ENCODE data around the gene CST6.
"Not testable (repeated sequence)": the region's sequence is repeated elsewhere in the genome, so short reads cannot be mapped to it uniquely, and the experiment has no call there.

The CST6 gene

GRCh38 chr11:66007201-66007634, 4.6 kb upstream of the CST6 start:
- TF ChIP-seq POU6F1 (CRISPR knock-in tag; IDR thresholded peaks at IDR 0.05; ENCODE audit: borderline replicate concordance, low read depth) (no peak), CREB5 (CRISPR knock-in tag; IDR thresholded peaks at IDR 0.05; ENCODE audit: low read depth) (no peak), RARB (CRISPR knock-in tag; IDR thresholded peaks at IDR 0.05) (no peak), CSDC2 (CRISPR knock-in tag; IDR thresholded peaks at IDR 0.05) (no peak), TOX (CRISPR knock-in tag; IDR thresholded peaks at IDR 0.05; ENCODE audit: borderline replicate concordance) (no peak), PATZ1 (CRISPR knock-in tag; IDR thresholded peaks at IDR 0.05; ENCODE audit: borderline replicate concordance) (no peak), BACH2 (CRISPR knock-in tag; IDR thresholded peaks at IDR 0.05; ENCODE audit: borderline replicate concordance) (no peak), ZNF8 (CRISPR knock-in tag; IDR thresholded peaks at IDR 0.05) (no peak)
- ATAC-seq = no peak; the same call in 2 of the 3 replicates

GRCh38 chr11:66008095-66008467, 3.7 kb upstream of the CST6 start:
- TF ChIP-seq POU6F1 (CRISPR knock-in tag; IDR thresholded peaks at IDR 0.05; ENCODE audit: borderline replicate concordance, low read depth) = no peak
- ATAC-seq = no peak

GRCh38 chr11:66008468-66009101, 3.2 kb upstream of the CST6 start:
- peak; percentile 6 for ATAC-seq
- TF ChIP-seq CREB5 (CRISPR knock-in tag; IDR thresholded peaks at IDR 0.05; ENCODE audit: low read depth) (no peak), CSDC2 (CRISPR knock-in tag; IDR thresholded peaks at IDR 0.05) (no peak), TSHZ2 (CRISPR knock-in tag; IDR thresholded peaks at IDR 0.05) (no peak)

GRCh38 chr11:66010036-66010435, 1.8 kb upstream of the CST6 start:
- not testable (repeated sequence) for ATAC-seq

GRCh38 chr11:66011239-66011784, 496 bp upstream of the CST6 start:
- ATAC-seq = peak; percentile 9; the same call in 2 of the 3 replicates
- TF ChIP-seq ISL1 (CRISPR knock-in tag; IDR thresholded peaks at IDR 0.05) (no peak), ZNF8 (CRISPR knock-in tag; IDR thresholded peaks at IDR 0.05) (no peak), ARNTL (CRISPR knock-in tag; IDR thresholded peaks at IDR 0.05; ENCODE audit: borderline replicate concordance, low read depth) (no peak), ZFP30 (CRISPR knock-in tag; IDR thresholded peaks at IDR 0.05) (no peak), GLIS3 (CRISPR knock-in tag; IDR thresholded peaks at IDR 0.05) (no peak), PATZ1 (CRISPR knock-in tag; IDR thresholded peaks at IDR 0.05; ENCODE audit: borderline replicate concordance) (no peak), ZNF565 (CRISPR knock-in tag; conservative IDR thresholded peaks at IDR 0.05; ENCODE audit: low read depth) (no peak), PPARA (CRISPR knock-in tag; IDR thresholded peaks at IDR 0.05; ENCODE audit: borderline replicate concordance) (no peak), TSHZ2 (CRISPR knock-in tag; IDR thresholded peaks at IDR 0.05) (no peak)
